Osteoblast (primary cell): ENCODE measurements around the gene C1orf174. TPM values are rescaled to one million over a fixed set of nuclear protein-coding genes. Genes with fewer than 3 reads are reported as not detected.

Experiments
- DNase-seq: peaks from one replicate; pipeline ENCODE4 v3.0.0; 2011; ENCODE audit warnings: low spot score, mixed read lengths; ENCODE audit not compliant: insufficient read length; ENCODE audit errors: missing footprints
- H2AFZ ChIP-seq: 2 replicates; pipeline ENCODE4 v1.6.0; 2011; ENCODE audit warnings: mild to moderate bottlenecking, low read length
- H3K27ac ChIP-seq: 2 replicates; pipeline ENCODE4 v1.5.1; 2011; ENCODE audit warnings: mild to moderate bottlenecking, low read depth, low read length, moderate library complexity
- H3K27me3 ChIP-seq: 2 replicates; pipeline ENCODE4 v1.6.0; 2012; ENCODE audit warnings: mild to moderate bottlenecking, control low read depth, inconsistent platforms, low read length, moderate library complexity; ENCODE audit not compliant: insufficient read depth
- H3K36me3 ChIP-seq: 2 replicates; pipeline ENCODE4 v1.5.1; 2011; ENCODE audit warnings: mild to moderate bottlenecking, low read length, control low read depth, moderate library complexity; ENCODE audit not compliant: insufficient read depth
- H3K4me1 ChIP-seq: 2 replicates; pipeline ENCODE4 v1.5.1; 2011; ENCODE audit warnings: mild to moderate bottlenecking, low read length, control low read depth, moderate library complexity; ENCODE audit not compliant: insufficient read depth
- H3K4me2 ChIP-seq: 2 replicates; pipeline ENCODE4 v1.6.0; 2011; ENCODE audit warnings: mild to moderate bottlenecking, low read length; ENCODE audit not compliant: insufficient read depth
- H3K4me3 ChIP-seq: fragments of 200-600 bp; sonication (generic); 3 replicates; pipeline ENCODE4 v1.5.1; 2012; ENCODE audit warnings: mild to moderate bottlenecking, low read length, inconsistent platforms; ENCODE audit not compliant: insufficient read depth
- H3K79me2 ChIP-seq: 2 replicates; pipeline ENCODE4 v1.6.0; 2012; ENCODE audit warnings: mild to moderate bottlenecking, low read length, control low read depth, inconsistent platforms; ENCODE audit not compliant: insufficient read depth
- H3K9me3 ChIP-seq: 2 replicates; pipeline ENCODE4 v1.5.1; 2011; ENCODE audit warnings: low read depth, low read length, control low read depth
- H4K20me1 ChIP-seq: 2 replicates; pipeline ENCODE4 v1.6.0; 2012; ENCODE audit warnings: mild to moderate bottlenecking, low read length, control low read depth; ENCODE audit not compliant: insufficient read depth
- total RNA-seq: library from RNA; depleted of rRNA; stranded (reverse); fragments of >200 nt; gene quantifications from 2 replicates; pipeline ENCODE4 v1.2.3, GENCODE V29; 2012
- TF ChIP-seq, protein P1 (sequence below): IDR thresholded peaks from 2 replicates; pipeline ENCODE4 v1.5.1; 2011; ENCODE audit warnings: mild to moderate bottlenecking, low read depth, low read length, moderate library complexity; ENCODE audit errors: extremely low read depth

Gene C1orf174
- total RNA-seq, 1 donor = 29.3 TPM

DNA sequence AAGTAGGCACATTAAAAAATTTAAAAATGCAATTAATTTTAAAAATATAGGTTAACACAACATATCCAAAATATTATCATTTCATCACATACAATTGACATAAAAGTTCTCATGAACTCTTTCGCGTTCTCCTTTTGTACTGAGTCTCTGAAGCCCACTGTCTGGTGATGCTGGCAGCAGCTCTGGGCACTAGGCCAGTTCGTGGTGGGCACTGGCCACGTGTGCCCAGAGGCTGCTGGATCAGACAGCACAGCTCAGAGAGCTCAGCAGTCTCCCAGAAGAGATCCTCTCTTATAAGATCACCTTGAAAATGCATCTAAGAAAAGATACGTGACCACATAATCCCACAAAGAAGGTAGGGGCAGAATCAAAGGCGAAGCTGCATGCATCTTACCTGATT lies 53.0 kb downstream of the C1orf174 start:
- Histone ChIP-seq H4K20me1 (no peaks in the 10 kb centered on the region), H3K4me3 (no peak overlapping the region), H2AFZ (no peak overlapping the region), H3K4me2 (no peak overlapping the region), H3K27me3 (no peaks in the 10 kb centered on the region), H3K36me3 (peaks cover 45% of the 10 kb centered on the region), H3K27ac (no peak overlapping the region), H3K4me1 (no peaks in the 10 kb centered on the region), H3K9me3 (no peaks in the 10 kb centered on the region), H3K79me2 (no peaks in the 10 kb centered on the region)
- no peak for DNase-seq
- TF ChIP-seq, protein P1, sequence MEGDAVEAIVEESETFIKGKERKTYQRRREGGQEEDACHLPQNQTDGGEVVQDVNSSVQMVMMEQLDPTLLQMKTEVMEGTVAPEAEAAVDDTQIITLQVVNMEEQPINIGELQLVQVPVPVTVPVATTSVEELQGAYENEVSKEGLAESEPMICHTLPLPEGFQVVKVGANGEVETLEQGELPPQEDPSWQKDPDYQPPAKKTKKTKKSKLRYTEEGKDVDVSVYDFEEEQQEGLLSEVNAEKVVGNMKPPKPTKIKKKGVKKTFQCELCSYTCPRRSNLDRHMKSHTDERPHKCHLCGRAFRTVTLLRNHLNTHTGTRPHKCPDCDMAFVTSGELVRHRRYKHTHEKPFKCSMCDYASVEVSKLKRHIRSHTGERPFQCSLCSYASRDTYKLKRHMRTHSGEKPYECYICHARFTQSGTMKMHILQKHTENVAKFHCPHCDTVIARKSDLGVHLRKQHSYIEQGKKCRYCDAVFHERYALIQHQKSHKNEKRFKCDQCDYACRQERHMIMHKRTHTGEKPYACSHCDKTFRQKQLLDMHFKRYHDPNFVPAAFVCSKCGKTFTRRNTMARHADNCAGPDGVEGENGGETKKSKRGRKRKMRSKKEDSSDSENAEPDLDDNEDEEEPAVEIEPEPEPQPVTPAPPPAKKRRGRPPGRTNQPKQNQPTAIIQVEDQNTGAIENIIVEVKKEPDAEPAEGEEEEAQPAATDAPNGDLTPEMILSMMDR = no peak

DNA sequence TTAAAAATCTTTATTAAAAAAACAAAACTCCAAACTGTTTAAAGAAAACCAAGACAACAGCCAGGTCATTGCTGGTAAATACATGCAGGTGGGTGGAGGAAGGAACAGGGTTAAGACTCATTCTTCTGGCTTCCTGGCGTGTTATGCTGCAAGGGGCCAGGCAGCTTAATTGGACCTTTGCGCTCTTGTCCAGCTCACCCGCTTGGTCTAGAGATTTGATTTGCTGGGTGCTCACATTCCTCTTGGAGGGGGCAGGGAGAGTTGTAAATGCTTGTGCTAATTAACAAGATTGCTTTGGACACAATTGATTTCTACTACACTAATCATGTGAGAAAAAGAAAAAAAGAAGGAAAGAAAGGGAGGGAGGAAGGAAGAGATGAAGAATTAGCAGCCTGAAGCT lies 53.5 kb downstream of the C1orf174 start:
- no peaks in the 10 kb centered on the region for H3K4me1 ChIP-seq
- no peaks in the 10 kb centered on the region for H3K79me2 ChIP-seq
- peaks cover 47% of the 10 kb centered on the region for H3K36me3 ChIP-seq
- no peaks in the 10 kb centered on the region for H3K27me3 ChIP-seq
- TF ChIP-seq, protein P1 = no peak
- H3K9me3 ChIP-seq = no peaks in the 10 kb centered on the region
- DNase-seq = no peak
- no peak overlapping the region for H2AFZ ChIP-seq
- H4K20me1 ChIP-seq = no peaks in the 10 kb centered on the region
- no peak overlapping the region for H3K4me3 ChIP-seq
- no peak overlapping the region for H3K4me2 ChIP-seq
- H3K27ac ChIP-seq = no peak overlapping the region

DNA sequence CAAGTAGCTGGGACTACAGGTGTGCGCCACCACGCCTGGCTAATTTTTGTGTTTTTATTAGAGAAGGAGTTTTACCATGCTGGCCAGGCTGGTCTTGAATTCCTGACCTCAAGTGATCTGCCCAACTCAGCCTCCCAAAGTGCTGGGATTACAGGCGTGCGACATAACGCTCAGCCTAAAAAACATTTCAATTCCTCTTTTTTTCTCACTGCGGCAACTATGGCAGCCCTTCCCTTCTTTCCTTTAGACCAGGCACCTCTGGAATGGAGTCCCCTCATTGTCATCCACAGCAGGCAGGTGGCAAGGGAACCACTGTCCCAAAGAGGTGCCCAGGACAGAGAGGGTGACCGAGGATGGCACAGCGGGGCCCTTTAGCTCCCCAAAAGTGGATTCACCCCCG lies 57.2 kb downstream of the C1orf174 start:
- TF ChIP-seq, protein P1 = no peak
- H3K4me2 ChIP-seq = no peak overlapping the region
- DNase-seq = no peak

DNA sequence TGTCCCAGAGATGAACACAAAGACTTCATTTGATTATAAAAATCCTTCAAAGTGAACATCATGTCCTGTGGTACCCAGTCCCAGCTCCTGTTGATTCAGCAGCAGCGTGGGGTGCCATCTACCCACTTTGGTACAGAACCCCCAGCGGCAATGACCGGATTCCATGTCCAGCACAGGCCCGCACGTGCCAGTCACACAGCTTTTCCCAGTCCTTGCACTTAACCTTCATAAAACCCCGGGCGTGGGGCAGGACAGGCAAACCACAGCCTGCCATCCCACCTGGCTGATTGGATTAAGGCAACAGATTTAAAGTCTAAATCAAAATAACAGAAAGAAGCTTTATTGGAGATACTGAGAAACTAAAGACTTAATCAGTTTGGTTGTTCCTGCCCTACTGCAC lies 58.6 kb downstream of the C1orf174 start:
- TF ChIP-seq, protein P1 = no peak
- Histone ChIP-seq H2AFZ (no peak overlapping the region), H3K4me1 (no peaks in the 10 kb centered on the region), H3K27me3 (no peaks in the 10 kb centered on the region), H3K9me3 (peaks cover 2% of the 10 kb centered on the region), H3K4me3 (no peak overlapping the region), H4K20me1 (no peaks in the 10 kb centered on the region), H3K4me2 (no peak overlapping the region), H3K79me2 (no peaks in the 10 kb centered on the region), H3K36me3 (peaks cover 50% of the 10 kb centered on the region), H3K27ac (no peak overlapping the region)
- no peak for DNase-seq

More for the DNA sequence above, 57.2 kb downstream of the C1orf174 start:
- Histone ChIP-seq H2AFZ (no peak overlapping the region), H3K9me3 (no peaks in the 10 kb centered on the region), H3K27ac (no peak overlapping the region), H3K4me1 (no peaks in the 10 kb centered on the region), H3K79me2 (no peaks in the 10 kb centered on the region), H3K4me3 (no peak overlapping the region), H3K36me3 (peaks cover 46% of the 10 kb centered on the region), H3K27me3 (no peaks in the 10 kb centered on the region), H4K20me1 (no peaks in the 10 kb centered on the region)

Other genes starting within 250 kb of the C1orf174 start
- gene TP73, start 247.8 kb downstream of the C1orf174 start, total RNA-seq = not detected in 2 replicates
- not detected in 2 replicates for gene CCDC27, start 147.8 kb downstream of the C1orf174 start, total RNA-seq
- gene SMIM1, start 127.5 kb downstream of the C1orf174 start, total RNA-seq = not detected in 2 replicates
- gene LRRC47, start 103.8 kb downstream of the C1orf174 start, total RNA-seq = 24.5 and 30.0 TPM in 2 replicates
- 21.5 and 21.7 TPM in 2 replicates for gene CEP104, start 43.1 kb downstream of the C1orf174 start, total RNA-seq
- 5.1 and 8.3 TPM in 2 replicates for gene DFFB, start 42.8 kb downstream of the C1orf174 start, total RNA-seq